Stimulated activated naive CD8-positive, alpha-beta T cell treated with anti-CD3 and anti-CD28 coated beads, Interleukin-15, Interleukin-2, amounts not matched to agents 100 U/mL and 50 U/mL, for 24 hours (primary cell): Measurements from ENCODE around the gene HTRA1.

Experiments used
- ATAC-seq: fragments of 150-1000 bp; cut with Tn5 transposase; one replicate; pipeline ENCODE4 v1.10.0; 2021
- DNase-seq: peaks from one replicate; pipeline ENCODE4 v3.0.0; 2021

HTRA1 gene

DNA sequence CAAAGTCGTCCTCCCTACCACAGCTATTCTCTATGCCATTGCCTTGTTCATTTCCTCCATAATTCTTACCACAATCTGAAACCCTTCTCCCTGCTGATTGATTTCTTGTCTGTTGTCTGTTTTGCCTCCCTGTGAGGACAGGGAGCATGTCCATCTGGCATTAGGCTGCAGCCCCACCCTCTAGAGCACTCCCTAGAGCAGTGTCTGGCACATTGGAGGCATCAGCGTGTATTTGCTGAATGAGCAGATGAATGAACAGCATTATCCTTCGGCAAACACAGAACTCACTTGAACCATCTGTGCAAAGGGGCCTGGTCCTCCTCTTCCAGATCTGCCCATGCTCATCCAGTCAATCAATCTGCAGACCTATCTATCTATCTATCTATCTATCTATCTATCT is 94.1 kb downstream of the HTRA1 start:
- no peak for ATAC-seq
- DNase-seq: no peak

GRCh38 chr10:122557516-122557915 is 96.2 kb downstream of the HTRA1 start:
- no peak for ATAC-seq
- DNase-seq: no peak

- no peak for DNase-seq
- ATAC-seq: no peak
Observed at GRCh38 chr10:122558452-122558851, 97.1 kb downstream of the HTRA1 start.

GRCh38 chr10:122559228-122559627 is 97.9 kb downstream of the HTRA1 start:
- ATAC-seq (no peak), DNase-seq (no peak)

DNA sequence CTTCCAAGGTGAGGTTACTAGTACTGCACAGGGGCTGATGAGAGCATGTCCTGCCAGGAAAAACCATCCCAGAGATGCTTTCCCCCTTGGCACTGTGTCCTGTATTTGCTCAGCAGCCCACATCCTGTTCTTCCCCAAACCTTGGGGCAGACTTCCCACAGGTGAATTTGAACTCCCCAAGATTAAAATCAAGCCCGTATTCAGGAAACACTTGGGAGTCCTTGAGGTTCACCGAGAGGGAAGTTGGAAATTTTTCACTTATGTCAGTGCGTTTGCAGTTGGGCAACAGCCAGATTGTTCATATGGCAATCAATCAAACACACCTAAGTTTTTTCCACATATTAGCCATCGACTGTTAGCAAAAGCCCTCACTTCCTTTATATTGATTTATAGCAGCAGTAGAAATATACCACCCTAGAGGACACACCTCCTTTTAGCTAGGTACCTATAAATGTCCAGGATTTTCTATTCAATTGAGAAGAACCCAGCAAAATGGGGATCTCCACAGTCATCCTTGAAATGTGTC is 99.0 kb downstream of the HTRA1 start, which contains the start of gene DMBT1:
Gene DMBT1 (plus strand): TSS at position 476 of the 526 bp plus-strand sequence. CDS start 17 bp downstream, at position 493.
- ATAC-seq: no peak
- no peak for DNase-seq

DNA sequence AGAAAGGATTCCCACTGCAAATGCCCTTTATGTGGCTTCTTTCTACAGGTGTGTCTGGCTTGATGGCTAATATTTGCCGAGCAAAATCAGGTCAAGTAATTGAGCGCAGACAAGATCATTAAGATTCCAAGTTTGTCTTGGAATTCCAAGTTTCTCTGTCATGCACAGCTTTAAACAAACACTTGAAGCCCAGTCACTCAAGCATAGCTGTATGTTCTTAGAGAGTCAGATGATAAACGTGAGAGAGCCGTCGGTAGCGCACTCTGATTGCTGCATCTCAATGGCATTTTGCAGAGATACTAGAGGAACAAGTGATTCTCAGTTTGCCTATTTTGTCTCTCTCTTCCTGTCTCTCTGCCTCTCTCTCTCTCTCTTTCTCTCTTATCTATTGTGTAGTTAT is 99.9 kb downstream of the HTRA1 start:
- ATAC-seq (no peak), DNase-seq (no peak)

DNA sequence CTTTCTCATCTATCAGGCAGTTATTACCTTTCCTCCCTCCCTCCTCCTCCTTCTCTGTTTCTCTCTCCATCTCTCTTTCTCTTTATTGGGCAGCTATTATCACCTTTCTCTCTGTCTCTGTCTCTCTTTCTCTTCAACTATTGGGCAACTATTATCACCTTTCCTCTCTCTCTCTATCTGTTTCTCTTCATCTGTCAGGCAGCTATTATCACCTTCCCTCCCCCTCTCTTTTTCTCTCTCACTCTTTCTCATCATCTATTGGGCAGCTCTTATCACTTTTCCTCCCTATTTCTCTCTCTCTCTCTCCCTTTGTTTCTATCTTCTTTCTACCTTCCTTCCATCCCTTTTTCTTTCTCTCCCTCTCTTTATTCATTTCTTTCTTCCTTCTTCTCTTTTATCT is 100.4 kb downstream of the HTRA1 start:
- ATAC-seq: no peak

More for the DNA sequence above, 100.4 kb downstream of the HTRA1 start:
- no peak for DNase-seq
